GM03348 (cell line): Measurements from ENCODE around the gene FAN1.

Experiments used
- DNase-seq: peaks from one replicate; pipeline ENCODE4 v3.0.0; 2012; ENCODE audit warnings: low spot score

The FAN1 gene

DNA sequence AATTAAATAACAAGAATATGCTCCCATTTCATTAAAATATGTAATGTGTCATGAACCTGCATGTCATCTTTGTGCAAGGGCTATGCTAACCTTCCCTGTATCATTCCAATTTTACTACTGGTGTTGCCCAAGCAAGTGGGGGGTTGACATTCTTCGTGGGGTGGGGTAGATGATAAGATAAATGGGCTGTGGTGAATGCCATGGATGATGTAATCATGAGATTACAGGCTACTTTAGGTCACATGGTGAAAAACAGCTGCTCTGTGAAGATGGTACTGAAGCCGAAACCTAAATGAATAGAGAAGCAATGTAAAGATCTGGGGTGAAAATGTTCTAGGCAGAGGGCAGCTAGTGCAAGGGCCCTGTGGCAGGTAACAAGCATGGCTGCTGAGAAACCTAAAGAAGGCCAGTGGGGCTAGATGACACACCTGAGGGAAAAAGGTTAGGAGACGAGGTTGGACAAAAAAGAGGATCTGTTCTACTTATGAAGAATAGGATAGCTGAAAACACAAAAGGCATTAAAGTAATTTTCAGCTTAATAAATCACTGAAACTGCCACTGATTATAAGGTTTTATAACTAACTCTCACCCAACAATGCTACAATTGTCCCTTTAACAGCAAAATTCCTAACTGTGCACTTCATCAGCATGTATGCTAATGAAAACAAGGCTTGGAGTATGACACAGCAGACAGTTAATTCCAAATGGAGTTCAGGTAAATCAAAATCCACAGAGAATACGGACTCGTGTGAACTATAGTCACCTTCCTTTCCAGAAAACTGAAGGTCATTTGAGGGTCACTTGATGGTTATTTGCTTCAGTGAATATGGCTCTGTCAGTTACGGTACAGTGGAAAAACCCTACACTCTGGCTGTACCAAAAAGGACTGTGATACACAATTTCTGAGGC lies 52.8 kb downstream of the FAN1 start:
- peak; percentile 6 for DNase-seq

DNA sequence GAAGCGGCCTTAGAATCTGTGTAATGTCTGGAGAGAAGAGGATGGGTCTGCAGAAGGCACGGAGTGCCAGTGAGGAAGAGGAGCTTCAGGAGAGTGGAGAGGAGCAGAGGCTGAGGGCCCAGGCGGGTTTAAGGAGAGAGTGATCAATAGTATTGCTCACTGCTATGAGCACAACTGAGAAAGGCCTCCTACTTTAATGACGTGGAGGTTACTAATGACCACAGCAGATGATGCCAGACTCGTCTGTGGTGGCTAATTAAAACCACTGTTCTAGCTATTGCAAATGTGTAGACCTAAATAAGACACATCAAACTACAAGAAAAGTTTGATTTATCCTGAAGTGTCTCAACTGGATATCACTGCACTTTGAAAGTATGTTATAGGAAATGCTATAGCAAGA lies 54.5 kb downstream of the FAN1 start:
- no peak for DNase-seq

DNA sequence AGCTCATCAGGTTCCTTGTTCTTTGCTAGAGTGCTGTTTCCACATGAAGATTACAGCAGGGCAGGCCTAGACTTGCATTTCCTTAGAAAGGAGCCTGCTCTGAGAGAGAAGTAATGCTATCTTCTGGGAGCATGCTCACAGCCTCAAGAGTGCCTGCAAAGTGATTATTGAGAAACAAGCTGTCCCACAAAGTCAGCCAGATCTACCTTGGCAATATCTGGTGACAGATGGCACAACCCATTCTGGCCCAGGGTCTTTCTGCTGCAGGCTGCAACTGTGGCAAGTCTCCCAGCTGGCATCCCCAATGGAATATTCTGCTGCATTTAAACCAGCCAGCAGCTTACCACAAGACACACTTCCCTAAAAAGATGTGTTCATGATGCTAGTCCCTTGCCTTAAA lies 58.4 kb downstream of the FAN1 start:
- DNase-seq, result no peak

DNA sequence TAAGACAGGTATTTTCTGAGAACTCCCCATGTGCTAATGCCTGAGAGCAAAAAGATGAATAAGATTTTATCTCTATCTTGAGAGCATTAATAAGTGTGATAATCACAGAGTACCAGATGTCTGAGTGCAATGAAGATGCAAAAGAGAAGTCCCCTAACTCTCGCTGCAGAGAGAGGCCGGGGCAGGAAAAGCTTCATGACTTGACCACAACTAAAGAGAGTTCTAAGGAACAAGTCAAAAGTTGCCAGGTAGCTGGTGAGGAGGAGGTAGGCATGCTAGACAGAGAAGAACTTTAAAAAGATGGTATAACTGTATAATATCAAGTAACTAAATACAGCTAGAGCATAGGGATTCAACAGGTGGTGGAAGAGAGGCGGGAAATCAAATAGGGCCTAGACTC lies 58.9 kb downstream of the FAN1 start:
- no peak for DNase-seq

DNA sequence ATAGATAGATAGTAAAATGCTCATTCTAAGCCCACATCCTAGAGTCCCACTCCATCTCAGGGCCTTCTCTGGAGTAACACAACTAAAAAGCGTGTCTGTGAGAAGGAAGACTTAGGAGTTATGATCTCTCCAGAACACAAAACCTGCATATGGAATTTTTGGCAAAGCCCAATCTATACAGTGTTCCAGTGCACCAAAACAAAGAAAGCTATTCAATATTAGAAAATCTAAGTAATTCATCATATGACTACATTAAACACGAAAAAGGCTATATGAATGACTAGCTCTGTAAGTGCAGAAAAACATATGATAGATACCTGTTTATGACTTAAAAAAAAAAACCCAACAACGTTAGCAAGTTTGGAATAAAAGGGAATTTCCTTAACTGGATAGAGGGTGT lies 60.0 kb downstream of the FAN1 start:
- no peak for DNase-seq

DNA sequence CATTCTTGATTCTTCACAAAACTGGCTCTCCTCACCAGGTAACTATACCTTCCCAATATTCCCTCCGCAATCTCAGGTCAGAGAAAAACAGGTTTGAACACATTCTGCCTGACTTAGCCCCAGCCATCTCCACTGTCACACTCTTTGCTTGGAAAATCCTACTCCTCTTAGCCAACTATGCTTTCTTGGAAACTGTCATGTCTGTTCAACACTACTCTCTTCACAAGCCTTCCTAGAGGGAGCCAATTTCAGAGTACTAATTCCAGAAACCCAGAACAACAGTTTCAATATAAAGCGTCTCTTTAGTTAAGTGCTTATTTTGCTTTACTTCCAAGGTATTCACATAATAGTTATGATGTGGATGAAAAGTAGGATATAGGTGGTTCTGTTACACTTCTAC lies 66.0 kb downstream of the FAN1 start:
- no peak for DNase-seq

DNA sequence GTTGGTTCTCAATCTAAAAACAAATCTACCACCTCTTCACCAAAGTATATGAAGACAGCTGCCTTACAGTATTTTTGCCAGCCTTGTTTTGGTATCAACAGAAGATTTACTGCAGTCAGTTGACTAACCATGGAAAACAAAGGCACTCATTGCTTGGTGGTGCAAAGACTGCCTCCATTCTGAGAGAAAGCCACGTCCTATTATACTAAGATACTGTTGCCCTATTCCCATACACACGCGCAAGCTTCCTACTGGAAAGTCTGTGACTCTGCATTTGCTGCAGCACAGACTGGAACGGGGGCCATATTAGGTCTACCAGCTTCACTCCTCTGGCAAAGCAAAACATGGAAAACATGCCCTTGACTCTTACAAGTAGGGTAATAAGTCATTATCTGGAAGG lies 69.7 kb downstream of the FAN1 start:
- DNase-seq, result no peak

DNA sequence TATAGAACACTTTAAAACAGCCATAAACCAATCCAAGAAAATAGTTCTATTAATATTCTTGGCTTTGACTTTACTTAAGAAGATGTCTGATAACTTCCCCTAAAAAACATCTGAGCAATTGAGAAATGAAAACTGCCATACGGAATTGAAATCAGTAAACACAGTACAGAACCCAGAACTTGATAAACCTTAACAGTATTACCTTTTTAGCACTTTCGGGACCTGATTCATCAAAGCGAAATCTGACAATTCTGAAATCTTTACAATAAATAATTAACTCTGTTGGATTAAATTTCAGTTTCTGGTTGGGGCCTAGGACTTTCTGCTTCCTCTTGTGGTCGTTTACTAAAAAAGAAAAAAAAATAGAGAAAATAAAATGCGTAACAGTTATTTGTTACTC lies 70.4 kb downstream of the FAN1 start:
- no peak for DNase-seq

DNA sequence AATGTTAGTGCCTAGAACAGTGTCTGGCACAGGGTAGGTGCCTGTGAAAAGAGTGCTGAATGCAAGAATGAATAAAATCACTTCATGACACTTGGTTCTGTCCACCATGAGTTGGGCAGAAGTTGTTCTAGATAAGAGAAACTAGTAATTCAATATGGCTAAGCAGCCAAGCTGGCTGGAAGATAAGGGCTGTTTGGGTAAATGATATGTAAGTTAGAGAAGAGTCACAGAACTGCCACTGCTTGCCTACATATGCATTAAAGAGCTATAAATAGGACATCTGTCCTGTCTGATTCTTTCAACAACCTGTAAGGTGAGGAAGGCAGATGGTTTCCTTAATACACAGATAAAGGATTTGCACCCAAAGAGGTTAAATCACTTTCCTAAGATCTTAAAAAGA lies 74.6 kb downstream of the FAN1 start:
- no peak for DNase-seq

DNA sequence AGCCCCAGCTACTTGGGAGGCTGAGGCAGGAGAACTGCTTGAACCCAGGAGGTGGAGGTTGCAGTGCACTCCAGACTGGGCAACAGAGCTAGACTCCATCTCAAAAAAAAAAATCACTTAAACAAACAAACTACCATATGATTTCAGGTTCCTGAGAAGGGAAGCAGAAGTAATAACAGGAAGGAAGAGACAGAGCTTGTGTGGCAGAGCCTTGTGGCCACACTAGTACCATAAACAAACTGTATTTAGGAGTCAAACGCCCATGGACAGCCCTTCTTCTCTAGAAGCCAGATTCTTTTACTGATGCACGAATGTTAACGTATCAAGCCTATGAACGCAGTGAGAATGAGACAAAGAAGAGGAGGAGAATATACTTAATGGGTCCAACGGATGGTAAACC lies 75.7 kb downstream of the FAN1 start:
- DNase-seq, result no peak

DNA sequence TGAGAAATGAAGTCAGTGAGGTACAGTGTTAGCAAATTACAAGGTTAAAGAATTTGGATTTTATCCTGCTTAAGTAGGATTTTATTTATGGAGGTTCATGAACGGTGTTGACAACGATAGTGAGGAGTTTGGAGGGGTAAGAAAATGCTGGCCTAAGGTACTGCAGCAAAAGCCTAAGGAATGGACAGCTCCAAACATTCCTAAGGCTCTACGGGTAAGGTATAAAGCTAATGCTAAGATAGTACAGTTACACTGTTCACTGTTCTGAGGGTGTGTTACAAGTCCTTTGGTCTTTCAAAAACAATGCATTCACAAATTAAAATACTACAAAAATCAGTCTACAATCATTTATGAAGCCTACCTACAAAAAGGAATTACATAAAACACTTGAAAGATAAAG lies 80.4 kb downstream of the FAN1 start:
- no peak for DNase-seq

DNA sequence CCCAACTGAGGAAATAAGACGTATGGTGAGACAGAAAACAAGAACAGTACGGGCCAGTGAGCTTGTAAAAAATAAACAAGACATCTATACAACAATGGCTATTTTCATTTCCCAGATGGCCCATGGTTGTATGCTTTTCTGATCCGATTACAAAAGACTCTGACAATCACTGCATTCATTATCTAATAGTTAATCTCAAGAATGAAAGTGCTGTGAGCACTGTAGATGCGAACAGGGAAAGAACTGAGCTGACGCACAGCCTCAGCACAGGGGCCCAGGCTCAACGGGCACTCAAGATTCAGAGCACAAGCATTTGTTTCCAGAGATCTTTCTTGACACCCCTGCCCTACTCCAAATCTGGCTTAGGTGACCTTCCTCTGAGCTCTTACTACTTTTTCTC lies 80.8 kb downstream of the FAN1 start:
- DNase-seq, result no peak

DNA sequence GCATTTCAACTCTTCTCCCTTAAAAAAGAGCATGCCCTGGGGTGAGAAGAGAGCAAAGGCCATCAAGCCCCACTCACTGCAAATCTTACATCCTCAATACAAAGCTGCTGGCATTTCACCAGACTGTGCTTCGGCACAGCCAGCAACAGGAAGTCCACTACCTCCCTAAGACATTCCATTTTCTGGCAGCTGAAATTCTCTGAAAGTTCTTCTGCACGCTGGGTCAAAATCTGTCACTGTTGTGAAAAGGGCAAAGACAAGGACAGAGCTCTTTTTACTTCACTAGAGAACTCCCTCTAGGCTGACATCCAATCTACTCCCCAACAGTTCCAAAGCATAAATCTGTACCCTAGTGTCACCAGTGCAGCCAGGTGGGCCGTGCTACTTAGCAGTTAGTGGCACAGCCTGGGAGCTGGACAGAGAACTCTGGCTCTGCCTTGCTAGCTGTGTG lies 81.4 kb downstream of the FAN1 start:
- peak; percentile 46 for DNase-seq

DNA sequence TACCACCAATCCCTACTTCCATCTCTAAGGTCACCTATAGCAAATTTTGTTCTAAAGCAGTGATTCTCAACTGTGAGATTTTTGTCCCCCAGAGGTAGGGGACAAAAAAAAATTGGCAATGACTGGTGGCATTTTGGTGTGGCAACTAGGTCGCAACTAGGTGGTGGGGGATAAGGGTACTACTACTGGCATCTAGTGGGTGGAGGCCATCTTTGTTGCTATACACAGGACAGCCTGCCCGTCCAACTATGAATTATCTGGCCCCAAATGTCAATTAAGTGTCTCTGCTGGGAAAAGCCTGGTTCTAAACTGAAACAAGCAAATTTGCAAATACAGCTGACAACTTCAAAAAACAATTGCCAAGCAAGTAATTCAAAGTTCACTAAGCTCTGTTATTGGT lies 86.3 kb downstream of the FAN1 start:
- no peak for DNase-seq

DNA sequence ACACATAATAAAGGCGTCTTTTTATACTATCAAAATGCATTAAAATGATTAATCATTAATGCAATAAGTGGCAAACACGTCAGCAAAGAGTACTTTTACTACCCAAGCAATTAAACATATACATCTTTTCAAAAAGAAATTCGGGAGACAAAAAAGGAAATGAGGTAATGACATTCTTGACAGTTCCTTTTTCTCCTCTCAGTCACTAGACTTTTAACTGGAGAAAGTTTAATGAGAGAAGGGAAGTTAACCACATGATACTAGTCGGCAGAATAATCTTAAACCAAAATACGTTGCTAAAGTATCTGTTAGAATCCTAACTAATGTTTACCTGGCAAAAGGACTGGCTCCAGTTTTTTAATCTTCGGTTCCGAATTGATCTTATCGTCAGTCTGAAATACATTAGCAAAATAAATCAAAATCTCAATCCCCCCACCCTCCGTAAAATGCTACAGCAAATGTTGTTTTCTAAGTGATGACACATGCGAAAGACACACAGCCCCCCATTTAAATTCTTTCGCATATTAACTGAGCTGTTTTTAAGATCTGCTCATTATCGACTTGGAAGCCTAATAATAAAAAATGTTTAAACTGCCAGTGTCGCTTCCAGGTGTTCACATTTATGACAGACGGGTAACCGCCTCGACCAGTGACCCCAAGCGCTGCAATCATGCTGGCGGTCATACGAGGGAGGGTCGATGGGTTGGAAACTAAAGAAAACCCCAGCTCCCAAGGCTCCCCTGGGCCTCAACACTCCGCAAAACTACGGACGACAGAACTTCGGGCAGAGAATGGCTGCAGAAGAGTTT lies 86.9 kb downstream of the FAN1 start:
- DNase-seq, result peak; percentile 29

DNA sequence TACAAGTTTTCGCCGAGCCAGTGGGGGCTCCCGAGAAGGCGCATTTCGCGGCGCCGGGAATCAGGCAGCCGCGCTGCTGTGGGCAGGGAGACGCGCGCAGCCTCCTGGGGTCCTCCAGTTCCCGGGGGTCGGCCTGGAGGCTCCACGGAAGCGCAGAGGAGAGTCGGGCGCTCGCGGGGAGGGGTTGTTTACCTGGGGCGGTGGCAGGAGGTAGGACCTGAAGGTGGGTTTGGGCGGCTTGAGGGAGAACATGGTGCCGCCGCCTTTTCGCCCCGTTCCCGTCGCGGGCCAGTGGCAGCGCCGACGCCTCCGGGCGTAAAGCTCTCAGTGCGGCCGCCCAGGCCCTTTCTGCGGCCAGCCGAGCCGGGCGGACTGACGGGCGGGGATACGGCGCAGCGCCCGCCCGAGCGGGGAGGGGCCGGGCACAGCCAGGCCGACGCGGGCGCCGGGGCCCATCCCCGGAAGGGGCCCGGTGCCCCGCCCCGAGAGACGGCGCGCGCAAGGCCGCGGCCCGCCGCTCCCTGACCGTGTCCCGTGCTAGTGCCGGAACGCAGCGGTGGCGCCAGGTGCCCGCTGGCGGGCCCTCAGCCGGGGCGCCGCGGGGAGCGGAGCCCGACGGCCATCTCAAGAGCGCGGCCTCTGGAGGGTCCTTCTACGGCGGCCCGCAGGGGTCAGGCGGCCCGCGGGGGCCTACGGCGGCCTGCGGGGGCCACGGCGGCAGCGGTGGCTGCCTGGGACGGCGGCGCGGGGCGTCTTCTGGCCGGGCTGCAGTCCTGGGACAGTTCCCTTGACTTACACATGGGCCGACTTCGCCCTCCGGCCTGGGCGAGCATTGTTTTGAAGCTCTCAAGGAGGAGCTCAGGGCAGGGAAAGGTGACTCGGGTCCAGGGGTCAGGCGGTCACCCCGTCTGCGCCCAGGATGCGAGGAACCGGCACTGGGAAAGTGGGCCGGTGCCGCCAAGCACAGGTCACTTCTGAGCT lies 87.8 kb downstream of the FAN1 start, which contains the start of gene MTMR10:
TSS of gene MTMR10 (minus strand) at position 374 of the 981 bp plus-strand sequence. CDS start at position 252, 122 bp downstream.
- DNase-seq, result peak; percentile 98

DNA sequence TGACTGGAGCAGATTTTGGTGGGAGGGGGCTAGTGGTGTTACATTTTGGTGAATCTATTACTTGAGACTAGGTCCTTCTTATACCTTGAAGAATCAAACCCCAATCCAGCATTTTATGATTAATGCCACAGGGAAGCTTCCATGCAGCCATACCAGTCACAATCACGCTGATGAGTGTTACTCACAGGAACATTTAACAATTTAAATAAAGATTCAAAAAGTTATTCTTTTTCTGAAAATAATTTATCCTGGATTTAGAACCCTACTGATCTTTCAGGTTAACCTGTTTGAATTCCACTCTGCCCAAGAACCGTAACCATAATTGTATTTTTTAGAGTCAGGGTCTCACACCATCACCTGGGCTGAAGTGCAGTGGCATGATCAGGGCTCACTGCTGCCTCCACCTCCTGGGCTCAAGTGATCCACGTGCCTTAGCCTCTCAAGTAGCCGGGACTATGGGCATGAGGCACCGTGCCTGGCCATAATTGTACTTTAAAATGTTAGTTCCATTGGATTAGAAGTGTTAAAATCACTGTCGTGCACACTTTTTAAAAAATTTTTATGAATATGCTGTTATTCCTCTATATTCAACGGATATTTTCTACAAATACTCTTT lies 88.6 kb downstream of the FAN1 start:
- no peak for DNase-seq
